HG02943 (cell line): ENCODE measurements around the gene TRNAU1AP.
"Not testable (repeated sequence)": the region's sequence is repeated elsewhere in the genome, so short reads cannot be mapped to it uniquely, and the experiment has no call there.

Experiments used
- ATAC-seq: cut with Tn5 transposase; IDR thresholded peaks from one replicate; pipeline ENCODE4 v1.9.1; 2021; ENCODE audit warnings: mild to moderate bottlenecking, low read depth, moderate library complexity; ENCODE audit not compliant: unreplicated experiment

TRNAU1AP gene

GRCh38 chr1:28520796-28521195 is 32.1 kb upstream of the TRNAU1AP start:
- ATAC-seq: not testable (repeated sequence)

GRCh38 chr1:28521502-28522164 is 31.3 kb upstream of the TRNAU1AP start:
- ATAC-seq: no peak

- not testable (repeated sequence) for ATAC-seq
These were observed 30.3 kb upstream of the TRNAU1AP start for GRCh38 chr1:28522537-28522936.

GRCh38 chr1:28525002-28525642 is 27.8 kb upstream of the TRNAU1AP start:
- ATAC-seq: not testable (repeated sequence)

GRCh38 chr1:28526886-28527285 is 26.0 kb upstream of the TRNAU1AP start:
- no peak for ATAC-seq

GRCh38 chr1:28530456-28530855 is 22.4 kb upstream of the TRNAU1AP start:
- ATAC-seq: no peak

- ATAC-seq: no peak
These were observed 18.2 kb upstream of the TRNAU1AP start for GRCh38 chr1:28534671-28535070.

GRCh38 chr1:28535180-28535579 is 17.7 kb upstream of the TRNAU1AP start:
- no peak for ATAC-seq

GRCh38 chr1:28537457-28538199 is 15.3 kb upstream of the TRNAU1AP start:
- no peak for ATAC-seq

GRCh38 chr1:28538286-28538685 is 14.6 kb upstream of the TRNAU1AP start:
- no peak for ATAC-seq

GRCh38 chr1:28540651-28541050 is 12.2 kb upstream of the TRNAU1AP start:
- no peak for ATAC-seq

GRCh38 chr1:28541414-28542015 is 11.4 kb upstream of the TRNAU1AP start:
- ATAC-seq: not testable (repeated sequence)

GRCh38 chr1:28545246-28545628 is 7.6 kb upstream of the TRNAU1AP start:
- ATAC-seq: no peak

- no peak for ATAC-seq
These were observed 4.6 kb upstream of the TRNAU1AP start for GRCh38 chr1:28548318-28548717.

- ATAC-seq: no peak
These were observed 1.5 kb upstream of the TRNAU1AP start for GRCh38 chr1:28551381-28551780.

- ATAC-seq: no peak
These were observed 8.0 kb downstream of the TRNAU1AP start for GRCh38 chr1:28560886-28561285.

GRCh38 chr1:28564310-28564709 is 11.4 kb downstream of the TRNAU1AP start:
- no peak for ATAC-seq

GRCh38 chr1:28565040-28565439 is 12.2 kb downstream of the TRNAU1AP start:
- ATAC-seq: no peak

- no peak for ATAC-seq
These were observed 12.8 kb downstream of the TRNAU1AP start for GRCh38 chr1:28565726-28566125.

GRCh38 chr1:28566931-28567330 is 14.0 kb downstream of the TRNAU1AP start:
- ATAC-seq: no peak

GRCh38 chr1:28571911-28572310 is 19.0 kb downstream of the TRNAU1AP start:
- no peak for ATAC-seq
